GM23248 (cell line): ENCODE data around the gene CTH.

ENCODE experiments used
- EZH2 ChIP-seq: fragments of 200-600 bp; sonication (generic); IDR thresholded peaks from 2 replicates; pipeline ENCODE4 v1.6.1; 2018; ENCODE audit warnings: antibody characterized with exemption, mild to moderate bottlenecking; ENCODE audit not compliant: insufficient read depth, poor library complexity, severe bottlenecking
- EZH2phosphoT487 ChIP-seq: fragments of 200-600 bp; sonication (generic); IDR thresholded peaks from 2 replicates; pipeline ENCODE4 v1.6.1; 2018; ENCODE audit warnings: antibody characterized with exemption, moderate library complexity, mild to moderate bottlenecking, low read depth; ENCODE audit not compliant: insufficient read depth

DNA sequence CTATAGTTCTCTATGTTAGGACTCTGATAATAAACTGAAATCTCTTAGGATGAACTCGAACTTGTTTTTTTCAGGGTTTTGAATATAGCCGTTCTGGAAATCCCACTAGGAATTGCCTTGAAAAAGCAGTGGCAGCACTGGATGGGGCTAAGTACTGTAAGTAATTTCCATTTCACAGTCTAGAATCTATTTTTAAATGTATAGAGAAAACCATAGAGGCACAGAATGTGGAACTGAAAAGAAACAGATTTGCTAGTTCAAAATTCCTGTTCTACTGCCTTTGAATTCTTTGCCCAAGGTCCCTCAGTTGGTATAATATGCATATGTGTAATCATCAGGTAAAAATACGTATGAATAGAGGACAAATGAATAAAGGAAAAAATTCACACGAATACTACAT is 4.8 kb downstream of the CTH start:
- TF ChIP-seq EZH2phosphoT487, result no peak
- TF ChIP-seq EZH2, result no peak
